Sciatic nerve (tissue), 2 donors: Measurements from ENCODE around the gene CELSR1. TPM values are rescaled to one million over a fixed set of nuclear protein-coding genes. Genes with fewer than 3 reads are reported as not detected.
"Not testable (repeated sequence)": the region's sequence is repeated elsewhere in the genome, so short reads cannot be mapped to it uniquely, and the experiment has no call there.

Source experiments
- ATAC-seq: fragments of 200-7000 bp; cut with Tn5 transposase; one replicate; pipeline ENCODE4 v1.9.1; 2020; ENCODE audit warnings: mild to moderate bottlenecking, moderate library complexity
- DNase-seq: peaks from one replicate; pipeline ENCODE4 v3.0.0-alpha.2; 2020; ENCODE audit warnings: low spot score
- intact Hi-C: fragments of 100-400 bp; cut with DNase I; formaldehyde crosslinking; loops from one replicate; pipeline ENCODE4 v1.14.2; 2022
- total RNA-seq: library from RNA; stranded (reverse); fragmentation: NEBNext Ultra II Directional; extraction: Animal tissue kit (Norgen Biotek cat#: 25700); gene quantifications from one replicate; pipeline ENCODE4 v1.2.1, GENCODE V29; 2021
- donor health status: DM: no; HTN: no; CAD: no.
- donor health status: DM: no; HTN: no; CAD: no.

The CELSR1 gene
- total RNA-seq, 1 donor from 2014 or later = 1.9 TPM

- intact Hi-C loops = no loop called here
- DNase-seq = no peak
- ATAC-seq = no peak
These were observed 117.5 kb downstream of the CELSR1 start for GRCh38 chr22:46419754-46420571.

DNA sequence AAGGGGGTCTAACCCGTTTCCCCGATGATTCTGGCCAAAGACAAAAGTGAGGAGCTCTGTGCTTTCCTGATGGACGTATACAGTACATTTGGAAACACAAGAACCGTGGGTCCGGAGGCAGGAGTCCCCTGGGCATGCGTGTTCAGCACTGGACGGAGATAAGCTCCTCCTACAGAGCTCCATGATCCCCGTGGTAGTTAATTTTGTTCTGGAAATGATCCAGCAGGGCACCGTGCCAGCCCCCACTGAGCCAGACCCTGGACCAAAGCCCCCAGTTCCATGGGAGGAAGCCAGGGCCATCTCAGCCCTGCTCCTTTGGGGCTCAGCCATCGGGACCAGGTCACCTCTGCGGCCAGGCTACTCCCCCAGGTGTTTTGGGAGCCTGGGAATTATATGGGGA is 118.6 kb downstream of the CELSR1 start:
- no peak for ATAC-seq
- DNase-seq = no peak
- intact Hi-C loops = no loop called here

- intact Hi-C loops = no loop called here
- ATAC-seq = no peak
These were observed 119.7 kb downstream of the CELSR1 start for GRCh38 chr22:46417769-46418168.

GRCh38 chr22:46416891-46417580 is 120.4 kb downstream of the CELSR1 start:
- ATAC-seq (no peak), DNase-seq (no peak)
- intact Hi-C loops = no loop called here

More at GRCh38 chr22:46417769-46418168, 119.7 kb downstream of the CELSR1 start:
- no peak for DNase-seq

- DNase-seq (no peak), ATAC-seq (no peak)
- intact Hi-C loops = no loop called here
These were observed 120.9 kb downstream of the CELSR1 start for GRCh38 chr22:46416520-46416871.

- intact Hi-C loops = no loop called here
These were observed 121.5 kb downstream of the CELSR1 start for GRCh38 chr22:46415776-46416519.

GRCh38 chr22:46414704-46415103 is 122.7 kb downstream of the CELSR1 start:
- ATAC-seq (no peak), DNase-seq (no peak)
- intact Hi-C loops = no loop called here

More at GRCh38 chr22:46415776-46416519, 121.5 kb downstream of the CELSR1 start:
- ATAC-seq = no peak
- no peak for DNase-seq

DNA sequence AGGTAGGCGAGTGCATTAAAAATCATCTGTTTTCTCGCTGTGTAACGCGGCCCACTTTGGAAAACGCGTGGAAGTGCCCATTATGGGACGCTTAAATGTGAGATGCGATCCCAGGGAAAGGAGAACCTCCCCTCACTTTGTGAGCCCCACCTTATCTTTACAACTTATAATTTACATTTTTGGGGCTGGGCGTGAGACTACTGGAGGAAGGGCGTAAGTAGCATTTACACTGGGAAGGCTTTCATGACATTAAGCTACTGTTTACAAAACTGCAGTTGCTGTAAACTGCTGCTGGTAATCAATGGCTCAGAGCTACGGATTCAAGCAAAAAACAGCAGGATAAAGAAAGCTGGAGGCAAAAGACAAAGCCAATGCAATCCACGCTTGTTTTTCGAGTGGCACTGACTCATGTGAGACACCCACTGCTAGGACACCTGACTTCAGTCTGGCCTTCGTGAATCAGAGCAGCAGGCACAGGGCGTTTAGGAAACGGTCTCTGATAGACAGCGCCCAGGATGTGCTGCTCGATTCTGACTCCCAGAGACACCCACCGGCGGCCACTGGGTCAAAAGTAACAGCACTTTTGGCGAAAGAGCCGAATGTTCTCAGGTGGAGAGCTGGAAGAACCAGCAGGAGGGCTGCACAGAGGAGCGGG is 123.6 kb downstream of the CELSR1 start:
- intact Hi-C loops = no loop called here
- ATAC-seq (no peak), DNase-seq (no peak)

DNA sequence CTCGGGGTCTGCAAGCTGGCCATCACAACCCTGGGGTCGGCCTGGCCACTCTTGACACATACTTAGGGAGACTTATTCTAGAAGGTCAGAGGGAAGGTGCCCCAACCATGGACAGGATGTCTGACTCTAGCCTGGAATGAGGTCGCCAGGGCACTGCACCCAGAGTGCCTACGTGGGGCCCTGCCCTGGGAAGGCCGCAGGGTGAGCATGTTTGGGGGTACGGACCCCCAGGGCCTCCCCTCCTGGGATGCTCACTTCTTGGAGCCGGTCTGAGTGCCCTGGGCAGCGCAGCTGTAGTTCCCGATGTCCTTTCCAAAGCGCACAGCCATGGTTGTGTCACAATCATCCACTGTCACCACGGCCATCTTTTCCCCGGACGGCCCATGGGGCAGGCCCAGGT is 126.1 kb downstream of the CELSR1 start:
- intact Hi-C loops = no loop called here
- DNase-seq (no peak), ATAC-seq (no peak)

DNA sequence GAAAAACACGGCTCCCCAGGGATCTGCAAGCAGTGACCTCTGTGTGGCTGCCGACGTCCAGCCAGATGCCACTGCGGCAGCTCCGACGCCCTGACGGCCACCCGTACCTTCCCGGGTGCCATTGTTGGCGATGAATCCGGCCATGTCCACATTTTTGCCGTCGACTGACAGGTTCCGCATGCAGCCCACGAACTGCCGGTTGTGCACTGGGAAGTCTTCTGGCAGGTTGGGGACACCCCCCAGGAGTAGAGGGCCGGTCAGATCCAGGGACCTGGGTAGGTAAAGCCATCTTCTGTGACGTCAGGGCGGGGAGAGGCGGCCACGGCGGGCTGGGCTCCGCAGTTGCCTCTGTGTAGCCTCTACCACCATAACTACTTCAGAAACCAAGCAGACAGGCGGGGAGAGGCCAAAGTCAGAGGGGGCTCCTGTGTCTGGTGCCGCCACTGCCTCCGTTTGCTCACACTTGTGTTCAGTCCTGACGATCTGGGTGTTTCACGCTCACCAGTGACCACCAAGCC is 127.1 kb downstream of the CELSR1 start:
- DNase-seq (no peak), ATAC-seq (no peak)
- intact Hi-C loops = no loop called here

DNA sequence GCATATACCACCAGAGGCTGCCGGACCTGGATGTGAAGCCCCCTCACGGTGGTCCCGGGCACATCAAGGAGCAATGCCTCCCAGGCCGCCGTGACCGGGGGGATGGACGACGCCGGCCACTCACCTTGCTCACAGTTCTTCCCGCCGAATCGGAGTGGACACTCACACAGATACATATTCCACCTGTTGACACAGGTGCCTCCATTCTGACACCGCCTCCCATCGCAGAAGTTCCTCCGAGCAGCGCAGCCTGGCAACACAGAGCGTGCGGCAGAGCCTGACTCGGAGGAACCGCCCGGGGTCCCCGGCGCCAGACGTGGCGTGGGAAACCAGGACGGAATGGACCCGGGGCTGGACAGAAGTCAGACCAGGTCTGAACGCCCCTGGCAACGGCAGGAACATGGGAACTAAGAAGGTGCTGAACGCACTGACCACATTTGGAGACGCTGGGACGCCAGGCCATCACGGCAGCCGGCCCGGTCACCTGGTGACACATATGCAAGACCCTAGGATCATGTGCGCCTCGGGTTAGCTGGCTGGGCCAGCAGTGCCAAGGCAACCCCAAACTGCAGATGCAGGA is 127.7 kb downstream of the CELSR1 start:
- DNase-seq (no peak), ATAC-seq (no peak)
- intact Hi-C loops = no loop called here

GRCh38 chr22:46408568-46409506 is 128.6 kb downstream of the CELSR1 start:
- intact Hi-C loops = no loop called here
- ATAC-seq (no peak), DNase-seq (no peak)

GRCh38 chr22:46407748-46408147 is 129.7 kb downstream of the CELSR1 start:
- DNase-seq = no peak
- intact Hi-C loops = no loop called here
- ATAC-seq = no peak

GRCh38 chr22:46406791-46407190 is 130.6 kb downstream of the CELSR1 start:
- intact Hi-C loops = no loop called here
- ATAC-seq = no peak

GRCh38 chr22:46406349-46406748 is 131.1 kb downstream of the CELSR1 start:
- DNase-seq (no peak), ATAC-seq (no peak)
- intact Hi-C loops = no loop called here

More at GRCh38 chr22:46406791-46407190, 130.6 kb downstream of the CELSR1 start:
- DNase-seq = no peak

GRCh38 chr22:46405901-46406300 is 131.5 kb downstream of the CELSR1 start:
- DNase-seq (no peak), ATAC-seq (no peak)
- intact Hi-C loops = no loop called here

GRCh38 chr22:46403880-46404279 is 133.5 kb downstream of the CELSR1 start:
- DNase-seq, intact Hi-C loops, ATAC-seq: not testable (repeated sequence)

DNA sequence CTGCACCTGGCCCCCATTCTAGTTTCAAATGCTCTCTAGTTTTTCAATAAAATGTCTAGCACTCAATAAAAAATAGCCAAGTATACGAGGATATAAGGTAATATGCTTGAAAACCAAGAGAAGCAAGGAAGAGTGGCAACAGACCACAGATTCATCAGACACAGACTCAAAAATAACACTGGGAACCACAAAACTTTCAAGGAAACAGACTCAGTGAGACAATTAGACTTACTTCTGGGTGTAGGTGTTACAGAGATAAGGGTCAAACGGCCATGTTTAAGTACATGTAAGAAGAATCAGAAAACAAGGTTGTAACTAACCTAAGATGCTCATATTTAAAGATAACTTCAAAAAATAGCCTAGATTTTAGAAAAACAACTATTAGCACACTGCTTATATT is 134.9 kb downstream of the CELSR1 start:
- no peak for ATAC-seq
- no peak for DNase-seq
- intact Hi-C loops = no loop called here
